ENCODE measurements around the gene POPDC2. TPM values are rescaled to one million over a fixed set of nuclear protein-coding genes. Genes with fewer than 3 reads are reported as not detected.
"Not testable (repeated sequence)": the region's sequence is repeated elsewhere in the genome, so short reads cannot be mapped to it uniquely, and the experiment has no call there.

Gene POPDC2
- 10 to 100 TPM in 9 of 10 donors, 1 to 10 TPM in 1; 4.1 to 36.1 (median 25.3) TPM for polyA plus RNA-seq (ENCODE audit: insufficient read length in 10 of 10)
- long read RNA-seq, donor 1, partial matches to known transcripts = 0 of 6 reads
- long read RNA-seq, donor 1, other reads (novel, unspliced or antisense) = 0 of 6 reads
- long read RNA-seq, donor 2, partial matches to known transcripts = 0 of 2 reads
- long read RNA-seq, donor 2, other reads (novel, unspliced or antisense) = 0 of 2 reads
- long read RNA-seq, donor 3 = 0 reads
- long read RNA-seq, donor 4, partial matches to known transcripts = 0 of 2 reads
- long read RNA-seq, donor 4, other reads (novel, unspliced or antisense) = 0 of 2 reads
- long read RNA-seq, donor 5, partial matches to known transcripts = 0 of 4 reads
- long read RNA-seq, donor 5, other reads (novel, unspliced or antisense) = 0 of 4 reads
- long read RNA-seq, donor 6, partial matches to known transcripts = 0 of 4 reads
- long read RNA-seq, donor 6, other reads (novel, unspliced or antisense) = 0 of 4 reads
- long read RNA-seq, donor 7, partial matches to known transcripts = 0 of 2 reads
- long read RNA-seq, donor 7, other reads (novel, unspliced or antisense) = 0 of 2 reads
- long read RNA-seq, donor 8, partial matches to known transcripts = 0 of 1 reads
- long read RNA-seq, donor 8, other reads (novel, unspliced or antisense) = 0 of 1 reads
- long read RNA-seq, donor 9 = 0 reads

- peak in 1 of 3 donors; percentile 54 for DNase-seq
Observed at GRCh38 chr3:119660474-119661440, at the start of gene POPDC2. Gene POPDC2 (minus strand): TSS chr3:119660589. CDS start chr3:119660423, 166 bp downstream.

DNA sequence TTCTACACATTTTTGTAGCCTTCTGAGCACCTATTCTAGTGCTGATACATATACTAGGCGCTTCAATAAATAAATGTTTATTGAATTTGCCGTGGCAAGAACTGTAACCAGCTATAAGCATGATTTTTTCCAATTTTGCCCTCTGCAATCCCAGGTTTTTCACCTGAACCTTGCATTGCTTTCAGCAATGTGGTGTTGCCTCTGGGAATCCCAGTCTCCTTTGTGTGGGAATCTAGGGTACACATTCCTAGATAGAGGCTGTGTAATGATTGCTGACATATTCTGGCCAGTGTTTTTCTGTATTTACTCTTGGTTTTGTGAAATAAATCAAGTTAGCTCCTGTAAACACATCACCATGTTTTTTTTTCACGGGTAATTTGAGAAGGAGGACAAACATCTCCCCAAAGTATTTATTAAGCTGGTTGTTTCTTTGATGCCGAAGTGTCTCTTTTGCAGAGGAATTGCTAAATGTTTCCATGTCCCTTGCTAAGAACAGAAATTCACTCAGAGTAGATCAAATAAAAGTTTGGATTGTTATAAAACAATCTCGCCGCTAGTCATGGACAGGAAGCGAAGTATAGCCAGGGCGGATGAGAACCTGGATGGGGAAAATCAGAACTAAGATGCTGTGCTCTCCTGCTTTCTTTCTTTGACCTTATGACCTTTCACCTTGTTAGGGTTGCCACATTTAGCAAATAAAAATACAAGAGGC lies 43.6 kb upstream of the POPDC2 start:
- DNase-seq = peak in 1 of 3 donors; percentile 2

- DNase-seq = peak; percentile 79 to 94 (median 87)
Observed at GRCh38 chr3:119702530-119703527, 42.4 kb upstream of the POPDC2 start, which contains the start of gene CFAP91. Gene CFAP91 (plus strand): TSS chr3:119703022. CDS start chr3:119703099, 77 bp downstream.

- no peak for DNase-seq
Observed at GRCh38 chr3:119700920-119701734, 40.7 kb upstream of the POPDC2 start.

GRCh38 chr3:119700269-119700919 lies 40.0 kb upstream of the POPDC2 start:
- DNase-seq = peak in 1 of 3 donors; percentile 19

GRCh38 chr3:119697394-119697793 lies 37.0 kb upstream of the POPDC2 start:
- DNase-seq = no peak

GRCh38 chr3:119695480-119695879 lies 35.1 kb upstream of the POPDC2 start:
- no peak for DNase-seq

DNA sequence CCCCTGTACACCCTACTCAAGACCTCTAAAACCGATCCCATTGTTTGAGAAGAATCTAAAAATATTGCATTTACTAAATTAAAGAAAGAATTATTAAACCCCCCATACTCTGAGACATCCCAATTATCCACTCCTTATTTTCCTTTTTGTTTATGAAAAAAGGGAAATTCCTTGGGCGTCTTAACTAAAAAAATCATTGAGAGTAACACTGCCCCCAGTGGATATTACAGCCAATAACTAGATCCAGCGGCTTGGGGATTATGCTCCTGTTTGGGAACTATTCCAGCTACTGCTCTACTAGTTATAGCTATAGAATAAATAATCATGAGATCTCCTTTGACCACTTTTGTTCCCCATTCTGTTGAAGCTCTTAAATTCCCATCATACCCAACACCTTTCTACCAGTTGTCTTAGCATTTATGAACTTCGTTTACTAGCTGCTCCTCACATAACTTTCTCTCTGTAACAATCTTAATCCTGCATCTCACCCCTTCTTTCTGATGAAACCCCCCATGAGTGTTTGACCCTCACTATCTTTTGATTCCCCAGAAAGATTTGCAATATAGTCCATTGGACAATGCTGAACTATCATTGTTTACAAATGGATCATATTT lies 29.8 kb upstream of the POPDC2 start:
- no peak for DNase-seq

GRCh38 chr3:119683421-119683820 lies 23.0 kb upstream of the POPDC2 start:
- DNase-seq = no peak

DNA sequence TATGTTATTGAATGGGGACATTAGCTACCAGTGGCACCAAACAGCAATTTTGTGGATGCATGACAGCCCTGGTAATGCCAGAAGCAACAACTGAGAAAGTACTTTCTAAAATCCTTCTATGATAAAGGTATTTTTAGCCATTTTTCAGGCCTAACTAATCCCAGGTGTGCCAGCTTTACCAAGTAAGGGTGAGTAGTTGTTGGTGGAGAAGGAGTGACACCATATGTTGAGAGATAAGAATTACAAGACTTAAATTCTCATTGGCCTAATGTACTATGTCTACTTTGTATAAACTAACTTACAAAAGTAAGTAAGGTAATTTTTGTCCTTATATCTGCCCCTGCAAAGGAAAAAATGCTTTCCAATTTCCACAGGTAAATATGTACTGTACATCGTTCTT lies 20.9 kb upstream of the POPDC2 start:
- DNase-seq = peak in 2 of 3 donors; percentile 22 to 32

GRCh38 chr3:119679874-119680273 lies 19.5 kb upstream of the POPDC2 start:
- no peak for DNase-seq

GRCh38 chr3:119678209-119678608 lies 17.8 kb upstream of the POPDC2 start:
- not testable (repeated sequence) for DNase-seq

GRCh38 chr3:119677641-119677934 lies 17.2 kb upstream of the POPDC2 start:
- no peak for DNase-seq

GRCh38 chr3:119676771-119677640 lies 16.6 kb upstream of the POPDC2 start, which contains the start of gene COX17:
Gene COX17 (minus strand): TSS chr3:119677406. CDS start chr3:119677310, 96 bp downstream.
- peak; percentile 95 to 97 (median 96) for DNase-seq

GRCh38 chr3:119676020-119676419 lies 15.6 kb upstream of the POPDC2 start:
- no peak for DNase-seq

DNA sequence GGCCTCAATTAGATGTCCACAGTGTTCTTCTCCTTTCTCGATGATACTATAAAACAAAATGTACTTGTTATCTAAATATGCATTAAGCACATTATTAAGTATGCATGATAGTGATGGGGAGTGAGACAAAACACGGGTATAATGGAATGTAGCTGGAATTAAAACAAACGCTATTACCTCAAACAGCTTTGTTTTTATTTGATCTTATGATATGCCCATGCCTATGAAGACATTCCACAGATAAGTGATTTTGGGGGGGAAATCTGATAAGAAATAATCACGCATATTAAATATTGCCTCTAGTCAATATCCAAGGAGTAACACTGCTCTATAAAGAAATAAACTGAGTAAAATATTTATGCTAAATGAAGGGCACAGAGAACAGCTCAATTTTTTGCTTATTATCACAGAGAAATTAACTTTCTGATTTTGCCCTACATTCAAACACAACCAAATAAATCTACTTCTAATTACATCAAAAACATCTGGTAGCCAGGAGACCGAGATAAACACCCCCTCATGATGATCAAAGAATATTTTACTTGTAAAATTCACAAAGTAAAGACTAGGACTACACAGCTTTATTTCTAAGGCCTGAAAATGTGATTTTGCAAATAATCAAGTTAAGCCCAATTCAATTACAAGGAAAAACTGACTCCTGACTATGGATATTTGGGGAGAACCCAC lies 14.9 kb upstream of the POPDC2 start:
- DNase-seq = no peak

Measured in muscle of back (tissue), 13 donors.